Measurements from ENCODE around the gene POLA2. TPM values are rescaled to one million over a fixed set of nuclear protein-coding genes. Genes with fewer than 3 reads are reported as not detected.

The POLA2 gene
- total RNA-seq: 5.5 and 7.1 TPM in 2 replicates

GRCh38 chr11:65261591-65262380 is at the start of gene POLA2:
POLA2 (plus strand) TSS chr11:65261962; CDS start chr11:65262293, 331 bp downstream.

GRCh38 chr11:65314501-65315203 is 52.9 kb downstream of the POLA2 start, which contains the start of gene CDC42EP2:
CDC42EP2 (plus strand) TSS chr11:65314866; CDS start chr11:65320899, 6,033 bp downstream.

Other genes with a start within 250 kb of the POLA2 start
- 128 and 130 TPM in 2 replicates for gene ARL2, start 247.8 kb upstream of the POLA2 start, total RNA-seq
- 12.8 and 12.9 TPM in 2 replicates for gene SNX15, start 234.5 kb upstream of the POLA2 start, total RNA-seq
- gene SAC3D1, start 220.8 kb upstream of the POLA2 start, total RNA-seq: 12.4 and 12.6 TPM in 2 replicates
- gene NAALADL1, start 203.4 kb upstream of the POLA2 start, total RNA-seq: 17.6 and 21.8 TPM in 2 replicates
- gene CDCA5, start 177.9 kb upstream of the POLA2 start, total RNA-seq: 1.4 and 2.6 TPM in 2 replicates
- gene ZFPL1, start 177.7 kb upstream of the POLA2 start, total RNA-seq: 24.3 and 32.6 TPM in 2 replicates
- 325 and 679 TPM in 2 replicates for gene VPS51, start 165.7 kb upstream of the POLA2 start, total RNA-seq
- gene TM7SF2, start 150.1 kb upstream of the POLA2 start, total RNA-seq: 1.2 and 4.9 TPM in 2 replicates
- gene ZNHIT2, start 144.3 kb upstream of the POLA2 start, total RNA-seq: 13.9 and 14.3 TPM in 2 replicates
- 755 and 823 TPM in 2 replicates for gene FAU, start 139.8 kb upstream of the POLA2 start, total RNA-seq
- 45.5 and 47.6 TPM in 2 replicates for gene MRPL49, start 139.6 kb upstream of the POLA2 start, total RNA-seq
- gene SYVN1, start 127.4 kb upstream of the POLA2 start, total RNA-seq: 64.9 and 65.4 TPM in 2 replicates
- not detected in 2 replicates for gene SPDYC, start 91.7 kb upstream of the POLA2 start, total RNA-seq
- gene CAPN1, start 80.0 kb upstream of the POLA2 start, total RNA-seq: 126 and 205 TPM in 2 replicates
- 26.9 and 27.3 TPM in 2 replicates for gene CDC42EP2, start 52.9 kb downstream of the POLA2 start, total RNA-seq
- 41.3 and 47.1 TPM in 2 replicates for gene DPF2, start 71.9 kb downstream of the POLA2 start, total RNA-seq
- 0.37 TPM in 1 of 2 replicates, not detected in the other for gene TIGD3, start 92.8 kb downstream of the POLA2 start, total RNA-seq
- gene SLC25A45, start 120.7 kb downstream of the POLA2 start, total RNA-seq: 3.9 and 5.4 TPM in 2 replicates
- gene FRMD8, start 124.7 kb downstream of the POLA2 start, total RNA-seq: 43.5 and 50.6 TPM in 2 replicates
- 105 and 106 TPM in 2 replicates for gene NEAT1, start 160.8 kb downstream of the POLA2 start, total RNA-seq
- 5,652 and 8,659 TPM in 2 replicates for gene MALAT1, start 237.1 kb downstream of the POLA2 start, total RNA-seq

Measured in cardiac ventricle fibroblast (primary cell).